ENCODE data around the gene NAALAD2.

The NAALAD2 gene

DNA sequence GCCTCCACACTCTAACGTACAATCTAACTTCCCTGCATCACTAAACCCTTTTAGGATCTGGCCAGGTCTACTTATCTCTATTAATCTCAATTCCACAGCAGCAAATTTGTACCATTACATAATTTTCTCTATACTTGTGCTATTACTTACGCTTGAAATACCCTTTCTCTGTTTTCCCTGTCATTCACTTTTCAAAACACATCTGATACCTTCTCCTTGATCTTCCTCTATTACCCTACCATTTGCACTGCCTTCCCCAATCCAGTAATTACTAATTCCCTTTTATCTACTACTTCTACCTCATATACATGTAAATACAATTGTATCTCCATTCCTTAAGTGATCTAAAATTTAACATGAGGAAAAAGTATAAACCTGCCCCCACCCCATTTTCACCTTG, 74.4 kb downstream of the NAALAD2 start:
- Histone ChIP-seq H3K9ac (ENCODE audit: low read length) (no peak overlapping the region), H3F3A (ENCODE audit: insufficient read depth, low read length) (0 out of 2 replicates have a peak, but pooled peaks cover 7% of the 10 kb centered on the region), H3K4me2 (ENCODE audit: low read depth, low read length) (no peak overlapping the region), H3K27me3 (replicated peaks; ENCODE audit: insufficient read depth, low read length) (no peaks in the 10 kb centered on the region), H3K4me3 (ENCODE audit: low read length) (no peak overlapping the region), H4K20me1 (ENCODE audit: insufficient read depth, low read length) (peaks cover 4% of the 10 kb centered on the region; the same call in 1 of the 2 replicates), H3K9me3 (replicated peaks; ENCODE audit: insufficient read depth, low read length) (no peaks in the 10 kb centered on the region), H3K79me2 (ENCODE audit: low read length) (peaks cover 38% of the 10 kb centered on the region), H3K4me1 (ENCODE audit: low read length) (0 out of 2 replicates have a peak, but pooled peaks cover 5% of the 10 kb centered on the region), H3K9me2 (replicated peaks; ENCODE audit: insufficient read depth, low read length) (no peaks in the 10 kb centered on the region), H2AFZ (ENCODE audit: low read length) (no peak overlapping the region), H3K36me3 (replicated peaks; ENCODE audit: insufficient read depth, low read length) (peaks cover 14% of the 10 kb centered on the region; the same call in 1 of the 2 replicates), H3K27ac (ENCODE audit: low read length) (no peak overlapping the region)
- no peak for TF ChIP-seq CTCF (IDR thresholded peaks at IDR 0.05; ENCODE audit: low read length)
- TF ChIP-seq EZH2 (optimal IDR thresholded peaks at IDR 0.05; ENCODE audit: low read depth, low read length), result no peak
- TF ChIP-seq EZH2phosphoT487 (IDR thresholded peaks at IDR 0.05; ENCODE audit: low read length), result no peak
- DNase-seq, result no peak

GRCh38 chr11:90213322-90213721, 78.9 kb downstream of the NAALAD2 start:
- TF ChIP-seq EZH2 (optimal IDR thresholded peaks at IDR 0.05; ENCODE audit: low read depth, low read length), result no peak
- no peak for TF ChIP-seq EZH2phosphoT487 (IDR thresholded peaks at IDR 0.05; ENCODE audit: low read length)
- no peak for TF ChIP-seq CTCF (IDR thresholded peaks at IDR 0.05; ENCODE audit: low read length)
- H3K9me2 ChIP-seq (replicated peaks; ENCODE audit: insufficient read depth, low read length), result no peaks in the 10 kb centered on the region
- H3K27ac ChIP-seq (ENCODE audit: low read length), result no peak overlapping the region
- H3K4me3 ChIP-seq (ENCODE audit: low read length), result no peak overlapping the region
- no peaks in the 10 kb centered on the region for H3K9me3 ChIP-seq (replicated peaks; ENCODE audit: insufficient read depth, low read length)
- H2AFZ ChIP-seq (ENCODE audit: low read length), result no peak overlapping the region
- no peaks in the 10 kb centered on the region for H3K27me3 ChIP-seq (replicated peaks; ENCODE audit: insufficient read depth, low read length)
- no peaks in the 10 kb centered on the region for H3K4me1 ChIP-seq (ENCODE audit: low read length)
- H4K20me1 ChIP-seq (ENCODE audit: insufficient read depth, low read length), result peaks cover 11% of the 10 kb centered on the region; the same call in 1 of the 2 replicates
- peaks cover 79% of the 10 kb centered on the region for H3K79me2 ChIP-seq (ENCODE audit: low read length)
- H3K36me3 ChIP-seq (replicated peaks; ENCODE audit: insufficient read depth, low read length), result peaks cover 14% of the 10 kb centered on the region; the same call in 1 of the 2 replicates
- 0 out of 2 replicates have a peak, but pooled peaks cover 4% of the 10 kb centered on the region for H3F3A ChIP-seq (ENCODE audit: insufficient read depth, low read length)
- DNase-seq, result no peak
- H3K4me2 ChIP-seq (ENCODE audit: low read depth, low read length), result no peak overlapping the region
- no peak overlapping the region for H3K9ac ChIP-seq (ENCODE audit: low read length)

DNA sequence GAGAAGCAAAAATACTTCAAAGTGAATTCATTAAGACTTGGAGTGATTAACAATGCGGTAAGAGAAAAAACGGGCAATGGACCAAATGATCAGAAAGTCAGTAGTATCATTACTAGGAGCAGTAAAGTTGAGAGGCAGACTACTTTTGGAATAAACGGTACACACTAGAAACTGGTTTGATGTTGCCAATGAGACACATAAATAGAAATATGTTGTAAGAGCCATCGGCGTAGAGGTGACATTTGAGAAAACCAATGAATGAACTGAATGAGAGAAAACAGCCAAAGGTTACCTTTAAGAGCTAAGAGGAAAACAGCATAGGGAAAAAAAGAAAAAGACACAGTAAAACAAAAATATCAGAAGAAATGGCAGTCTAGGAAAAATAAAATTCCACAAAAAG, 82.1 kb downstream of the NAALAD2 start:
- no peak for TF ChIP-seq EZH2phosphoT487 (IDR thresholded peaks at IDR 0.05; ENCODE audit: low read length)
- TF ChIP-seq EZH2 (optimal IDR thresholded peaks at IDR 0.05; ENCODE audit: low read depth, low read length), result no peak
- TF ChIP-seq CTCF (IDR thresholded peaks at IDR 0.05; ENCODE audit: low read length), result no peak
- H3K27ac ChIP-seq (ENCODE audit: low read length), result no peak overlapping the region
- peaks cover 13% of the 10 kb centered on the region; the same call in 1 of the 2 replicates for H3K36me3 ChIP-seq (replicated peaks; ENCODE audit: insufficient read depth, low read length)
- H3K79me2 ChIP-seq (ENCODE audit: low read length), result peaks cover 99% of the 10 kb centered on the region
- no peak overlapping the region for H2AFZ ChIP-seq (ENCODE audit: low read length)
- no peak overlapping the region for H3K9ac ChIP-seq (ENCODE audit: low read length)
- no peak overlapping the region for H3K4me2 ChIP-seq (ENCODE audit: low read depth, low read length)
- H3F3A ChIP-seq (ENCODE audit: insufficient read depth, low read length), result no peaks in the 10 kb centered on the region
- H3K4me3 ChIP-seq (ENCODE audit: low read length), result no peak overlapping the region
- 0 out of 2 replicates have a peak, but pooled peaks cover 14% of the 10 kb centered on the region for H3K4me1 ChIP-seq (ENCODE audit: low read length)
- DNase-seq, result no peak
- no peaks in the 10 kb centered on the region for H3K9me3 ChIP-seq (replicated peaks; ENCODE audit: insufficient read depth, low read length)
- no peaks in the 10 kb centered on the region for H3K9me2 ChIP-seq (replicated peaks; ENCODE audit: insufficient read depth, low read length)
- no peaks in the 10 kb centered on the region for H3K27me3 ChIP-seq (replicated peaks; ENCODE audit: insufficient read depth, low read length)
- peaks cover 22% of the 10 kb centered on the region; the same call in 1 of the 2 replicates for H4K20me1 ChIP-seq (ENCODE audit: insufficient read depth, low read length)

Data from MM.1S (cell line).